GM23248 (cell line): ENCODE data around the gene RPS15. TPM values are rescaled to one million over a fixed set of nuclear protein-coding genes. Genes with fewer than 3 reads are reported as not detected.

Experiments
- DNase-seq: peaks from one replicate; pipeline ENCODE4 v3.0.0-alpha.2; 2015
- H2AFZ ChIP-seq: fragments of 200-600 bp; sonication (generic); 2 replicates; pipeline ENCODE4 v1.6.1; 2016; ENCODE audit warnings: antibody characterized with exemption
- H3F3A ChIP-seq: fragments of 200-600 bp; sonication (generic); 2 replicates; pipeline ENCODE4 v1.6.1; 2016; ENCODE audit warnings: mild to moderate bottlenecking, antibody characterized with exemption, mixed run types; ENCODE audit not compliant: insufficient read depth
- H3K27ac ChIP-seq: fragments of 200-600 bp; sonication (generic); 2 replicates; pipeline ENCODE4 v1.5.1; 2016; ENCODE audit warnings: mild to moderate bottlenecking
- H3K27me3 ChIP-seq: fragments of 200-600 bp; sonication (generic); replicated peaks from 2 replicates; pipeline ENCODE4 v1.6.1; 2016; ENCODE audit warnings: mild to moderate bottlenecking; ENCODE audit not compliant: insufficient read depth
- H3K36me3 ChIP-seq: fragments of 200-600 bp; sonication (generic); 2 replicates; pipeline ENCODE4 v1.6.1; 2016; ENCODE audit warnings: low read depth, mild to moderate bottlenecking
- H3K4me1 ChIP-seq: fragments of 200-600 bp; sonication (generic); 2 replicates; pipeline ENCODE4 v1.6.1; 2016; ENCODE audit warnings: mild to moderate bottlenecking; ENCODE audit not compliant: insufficient read depth
- H3K4me2 ChIP-seq: fragments of 200-600 bp; sonication (generic); one replicate; pipeline ENCODE4 v1.6.1; 2016; ENCODE audit warnings: mild to moderate bottlenecking; ENCODE audit not compliant: unreplicated experiment
- H3K4me3 ChIP-seq: fragments of 200-600 bp; sonication (generic); 2 replicates; pipeline ENCODE4 v1.5.1; 2016; ENCODE audit warnings: mild to moderate bottlenecking
- H3K79me2 ChIP-seq: fragments of 200-600 bp; sonication (generic); 2 replicates; pipeline ENCODE4 v1.6.1; 2016; ENCODE audit warnings: mild to moderate bottlenecking; ENCODE audit not compliant: insufficient read depth
- H3K9ac ChIP-seq: fragments of 200-600 bp; sonication (generic); 2 replicates; pipeline ENCODE4 v1.6.1; 2016; ENCODE audit warnings: mild to moderate bottlenecking
- H3K9me2 ChIP-seq: fragments of 200-600 bp; sonication (generic); 2 replicates; pipeline ENCODE4 v1.6.1; 2016; ENCODE audit warnings: mixed run types, mild to moderate bottlenecking, moderate library complexity; ENCODE audit not compliant: insufficient read depth
- H3K9me3 ChIP-seq: fragments of 200-600 bp; sonication (generic); one replicate; pipeline ENCODE4 v1.6.1; 2017; ENCODE audit warnings: low read depth
- H4K20me1 ChIP-seq: fragments of 200-600 bp; sonication (generic); 2 replicates; pipeline ENCODE4 v1.6.0; 2016; ENCODE audit not compliant: insufficient read depth
- EZH2 ChIP-seq: fragments of 200-600 bp; sonication (generic); IDR thresholded peaks from 2 replicates; pipeline ENCODE4 v1.6.1; 2018; ENCODE audit warnings: antibody characterized with exemption, mild to moderate bottlenecking; ENCODE audit not compliant: insufficient read depth, poor library complexity, severe bottlenecking
- EZH2phosphoT487 ChIP-seq: fragments of 200-600 bp; sonication (generic); IDR thresholded peaks from 2 replicates; pipeline ENCODE4 v1.6.1; 2018; ENCODE audit warnings: antibody characterized with exemption, moderate library complexity, mild to moderate bottlenecking, low read depth; ENCODE audit not compliant: insufficient read depth
- WGBS, 2 experiments: methylation state at CpG; one replicate each; pipeline ENCODE4 v1.1.6; 2015 to 2017; ENCODE audit warnings: low lambda C conversion rate in 2 of 2, low coverage in 1 of 2; ENCODE audit errors: missing lambda C conversion rate in 2 of 2; 5-methylcytosine and 5-hydroxymethylcytosine counted together
- in situ Hi-C: fragments of 300-500 bp; cut with MboI; formaldehyde crosslinking; loops from 2 replicates; pipeline ENCODE4 v1.15.0; 2020
- polyA plus RNA-seq: library from polyadenylated mRNA; unstranded; fragments of >200 nt; fragmentation: Nextera tagmentation; extraction: Ambion mirVana; gene quantifications from 2 replicates; pipeline ENCODE4 v1.2.1, GENCODE V29; 2016
- total RNA-seq: library from RNA; depleted of rRNA; stranded (reverse); fragments of >200 nt; shearing (Covaris generic); gene quantifications from 2 replicates; pipeline ENCODE4 v1.2.3, GENCODE V29; 2014

Gene RPS15
- total and polyA plus RNA-seq, 2 experiments from 2014 or later, result 921 to 1,289 TPM

- H3K4me3 ChIP-seq, result no peak overlapping the region
- no peak overlapping the region for H3K4me2 ChIP-seq
- no peaks in the 10 kb centered on the region for H3K4me1 ChIP-seq
- H3K9me2 ChIP-seq, result no peaks in the 10 kb centered on the region
- H3K27me3 ChIP-seq, result no peaks in the 10 kb centered on the region
- no peak overlapping the region for H3K27ac ChIP-seq
- WGBS, 2 experiments, result 88 to 90% methylated on average over 24 of the region's 24 CpGs
- H4K20me1 ChIP-seq, result no peaks in the 10 kb centered on the region
- in situ Hi-C loops, result no loop called here
- no peak for DNase-seq
- peaks cover 15% of the 10 kb centered on the region for H3K36me3 ChIP-seq
- no peak overlapping the region for H2AFZ ChIP-seq
- peaks cover 51% of the 10 kb centered on the region for H3K79me2 ChIP-seq
- no peak overlapping the region for H3K9ac ChIP-seq
- no peak for TF ChIP-seq EZH2
- TF ChIP-seq EZH2phosphoT487, result no peak
- H3F3A ChIP-seq, result peaks cover 9% of the 10 kb centered on the region
- no peaks in the 10 kb centered on the region for H3K9me3 ChIP-seq
These were observed 6.3 kb upstream of the RPS15 start for GRCh38 chr19:1431759-1432506.

- Histone ChIP-seq H3K9ac (no peak overlapping the region), H3K4me1 (no peaks in the 10 kb centered on the region), H3K27ac (no peak overlapping the region), H3K79me2 (peaks cover 46% of the 10 kb centered on the region), H3K27me3 (no peaks in the 10 kb centered on the region), H3K9me3 (no peaks in the 10 kb centered on the region), H3K36me3 (peaks cover 15% of the 10 kb centered on the region), H4K20me1 (no peaks in the 10 kb centered on the region), H2AFZ (no peak overlapping the region), H3K4me2 (no peak overlapping the region), H3K4me3 (no peak overlapping the region), H3K9me2 (no peaks in the 10 kb centered on the region), H3F3A (peaks cover 14% of the 10 kb centered on the region)
- DNase-seq, result no peak
- TF ChIP-seq EZH2phosphoT487 (no peak), EZH2 (no peak)
- in situ Hi-C loops, result no loop called here
- 97 to 98% methylated on average over 7 to 16 of the region's 16 CpGs for WGBS, 2 experiments
These were observed 5.7 kb upstream of the RPS15 start for GRCh38 chr19:1432507-1432887.

- in situ Hi-C loops, result no loop called here
- Histone ChIP-seq H3K79me2 (peaks cover 39% of the 10 kb centered on the region), H3K9me2 (no peaks in the 10 kb centered on the region), H3K36me3 (peaks cover 11% of the 10 kb centered on the region), H3K27ac (no peak overlapping the region), H3K4me2 (no peak overlapping the region), H3K4me1 (no peaks in the 10 kb centered on the region), H2AFZ (no peak overlapping the region), H4K20me1 (no peaks in the 10 kb centered on the region), H3K9ac (no peak overlapping the region), H3K9me3 (no peaks in the 10 kb centered on the region), H3F3A (peaks cover 19% of the 10 kb centered on the region), H3K4me3 (no peak overlapping the region), H3K27me3 (no peaks in the 10 kb centered on the region)
- TF ChIP-seq EZH2phosphoT487 (no peak), EZH2 (no peak)
- 91 to 92% methylated on average over 34 to 47 of the region's 47 CpGs for WGBS, 2 experiments
- DNase-seq, result no peak
These were observed 4.8 kb upstream of the RPS15 start for GRCh38 chr19:1433119-1434039.

- Histone ChIP-seq H4K20me1 (no peaks in the 10 kb centered on the region), H3K9me3 (no peaks in the 10 kb centered on the region), H3K36me3 (peaks cover 10% of the 10 kb centered on the region), H3K4me1 (no peaks in the 10 kb centered on the region), H3K79me2 (peaks cover 39% of the 10 kb centered on the region), H3F3A (peaks cover 19% of the 10 kb centered on the region), H3K4me2 (no peak overlapping the region), H3K9ac (no peak overlapping the region), H3K4me3 (no peak overlapping the region), H2AFZ (no peak overlapping the region), H3K27me3 (no peaks in the 10 kb centered on the region), H3K27ac (no peak overlapping the region), H3K9me2 (no peaks in the 10 kb centered on the region)
- in situ Hi-C loops, result no loop called here
- no peak for TF ChIP-seq EZH2phosphoT487
- no peak for TF ChIP-seq EZH2
- whole genome bisulfite sequencing, 2 experiments, result 92 to 93% methylated on average over 17 of the region's 17 CpGs
- DNase-seq, result no peak
These were observed 4.2 kb upstream of the RPS15 start for GRCh38 chr19:1434040-1434366.
